Activated CD8-positive, alpha-beta memory T cell treated with anti-CD3 and anti-CD28 coated beads for 36 hours (primary cell): Measurements from ENCODE around the gene WDR26. TPM values are rescaled to one million over a fixed set of nuclear protein-coding genes. Genes with fewer than 3 reads are reported as not detected.

Source experiments
- total RNA-seq, 2 experiments: library from RNA; stranded (reverse); gene quantifications; one replicate each; pipeline ENCODE4 v1.2.3, GENCODE V29; 2021

Gene WDR26
- total RNA-seq, 2 experiments from 2014 or later, result 71.5 to 72.9 TPM

Other genes starting within 250 kb of the WDR26 start
- 10 to 100 TPM; 47.4 to 48.3 TPM for gene NVL, start 104.6 kb downstream of the WDR26 start, total RNA-seq
- 10 to 100 TPM; 58.8 to 64.5 TPM for gene CNIH4, start 77.9 kb downstream of the WDR26 start, total RNA-seq
- gene CNIH3, start 181.5 kb upstream of the WDR26 start, total RNA-seq, result 1 to 10 TPM in 1 of 2 experiments, under 1 TPM in 1; 0.82 to 1.3 TPM